ENCODE data around the gene HRH2.

The HRH2 gene

DNA sequence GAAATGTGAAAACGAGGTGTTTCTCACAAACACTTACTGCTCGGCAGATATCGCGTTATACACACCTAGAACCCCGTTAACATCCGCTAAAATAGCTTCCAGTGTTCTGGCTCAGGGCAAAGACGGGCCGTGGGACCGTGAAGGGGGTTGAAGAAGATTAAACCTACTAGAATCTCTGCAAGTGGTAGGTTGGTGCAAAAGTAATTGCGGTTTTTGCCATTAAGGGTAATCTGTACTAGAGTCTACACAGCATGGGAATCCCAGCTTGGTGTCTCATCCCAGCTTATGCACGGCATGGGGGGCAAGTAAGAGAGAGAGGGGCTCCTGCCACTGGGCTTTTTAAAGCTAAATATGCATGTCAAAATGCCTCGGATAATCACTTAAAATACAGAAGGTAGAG lies 43.9 kb downstream of the HRH2 start:
- no peaks in the 10 kb centered on the region for H3K9me3 Mint-ChIP-seq
- no peak overlapping the region for H3K27ac Mint-ChIP-seq (ENCODE audit: low read depth)
- DNase-seq (ENCODE audit: low spot score in 2 of 2) (no peak), ATAC-seq (replicated peaks; ENCODE audit: extremely low read depth, poor library complexity, severe bottlenecking) (no peak)
- H3K4me1 Mint-ChIP-seq: no peaks in the 10 kb centered on the region
- no peak overlapping the region for H3K4me3 Mint-ChIP-seq
- peaks cover 40% of the 10 kb centered on the region for H3K27me3 Mint-ChIP-seq
- peaks cover 3% of the 10 kb centered on the region for H3K36me3 Mint-ChIP-seq (ENCODE audit: insufficient read depth)

DNA sequence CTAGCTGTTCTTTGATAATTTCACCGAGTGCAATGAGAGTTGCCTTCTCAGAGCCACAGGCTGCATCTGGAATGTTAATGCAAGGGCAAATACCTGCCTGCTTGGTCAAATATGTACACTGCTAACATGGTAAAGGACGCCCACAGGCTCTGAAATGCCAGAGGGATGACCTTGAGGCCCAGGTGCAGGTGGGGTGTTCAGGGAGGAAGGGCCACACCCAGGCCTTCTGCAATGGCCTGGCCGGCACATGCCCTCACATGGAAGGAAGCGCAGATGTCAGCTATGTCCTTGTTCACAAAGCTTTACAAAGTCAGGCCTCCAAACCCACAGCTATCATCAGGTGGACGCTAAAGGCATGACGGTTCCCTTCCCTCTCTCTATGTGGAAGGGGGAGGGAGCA lies 48.6 kb downstream of the HRH2 start:
- H3K9me3 Mint-ChIP-seq: no peaks in the 10 kb centered on the region
- peaks cover under 1% of the 10 kb centered on the region for H3K36me3 Mint-ChIP-seq (ENCODE audit: insufficient read depth)
- no peaks in the 10 kb centered on the region for H3K4me1 Mint-ChIP-seq
- H3K27me3 Mint-ChIP-seq: peaks cover 57% of the 10 kb centered on the region
- DNase-seq (ENCODE audit: low spot score in 2 of 2) (no peak), ATAC-seq (replicated peaks; ENCODE audit: extremely low read depth, poor library complexity, severe bottlenecking) (no peak)
- no peak overlapping the region for H3K4me3 Mint-ChIP-seq
- H3K27ac Mint-ChIP-seq (ENCODE audit: low read depth): no peak overlapping the region

DNA sequence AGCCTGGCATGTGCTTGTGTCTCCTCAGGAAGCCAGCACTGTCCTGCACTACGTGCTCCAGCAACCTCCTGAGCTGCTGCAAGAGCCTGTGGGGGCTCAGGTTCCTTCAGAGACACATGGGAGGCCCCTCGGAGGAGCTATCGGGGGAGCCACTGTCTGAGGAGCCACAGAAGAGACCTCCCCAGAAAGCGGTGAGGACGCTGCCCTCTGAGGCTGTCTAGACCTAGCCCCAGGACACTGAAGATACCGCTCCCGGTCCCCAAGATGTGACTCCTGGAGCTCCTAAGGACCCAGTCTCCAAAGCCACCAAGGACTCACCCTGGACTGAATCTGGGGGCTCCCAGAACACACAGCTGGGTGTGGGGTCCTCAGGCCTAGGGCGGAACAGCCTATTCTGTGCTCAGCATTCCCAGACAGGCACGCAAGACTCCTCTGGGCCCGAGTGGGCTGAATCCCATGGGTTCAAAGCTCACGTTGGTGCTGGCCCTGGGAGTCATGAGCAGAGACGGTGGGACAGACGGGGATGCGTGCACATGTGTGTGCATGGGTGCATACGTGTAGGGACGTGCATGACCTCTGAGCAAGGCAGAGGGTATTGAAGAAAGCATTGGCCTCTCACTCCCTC lies 50.0 kb downstream of the HRH2 start:
- Mint-ChIP-seq H3K36me3 (ENCODE audit: insufficient read depth) (no peaks in the 10 kb centered on the region), H3K4me1 (no peaks in the 10 kb centered on the region), H3K27ac (ENCODE audit: low read depth) (no peak overlapping the region), H3K9me3 (no peaks in the 10 kb centered on the region), H3K4me3 (no peak overlapping the region), H3K27me3 (peaks cover 55% of the 10 kb centered on the region)
- ATAC-seq (replicated peaks; ENCODE audit: extremely low read depth, poor library complexity, severe bottlenecking): no peak
- no peak for DNase-seq (ENCODE audit: low spot score in 2 of 2)

DNA sequence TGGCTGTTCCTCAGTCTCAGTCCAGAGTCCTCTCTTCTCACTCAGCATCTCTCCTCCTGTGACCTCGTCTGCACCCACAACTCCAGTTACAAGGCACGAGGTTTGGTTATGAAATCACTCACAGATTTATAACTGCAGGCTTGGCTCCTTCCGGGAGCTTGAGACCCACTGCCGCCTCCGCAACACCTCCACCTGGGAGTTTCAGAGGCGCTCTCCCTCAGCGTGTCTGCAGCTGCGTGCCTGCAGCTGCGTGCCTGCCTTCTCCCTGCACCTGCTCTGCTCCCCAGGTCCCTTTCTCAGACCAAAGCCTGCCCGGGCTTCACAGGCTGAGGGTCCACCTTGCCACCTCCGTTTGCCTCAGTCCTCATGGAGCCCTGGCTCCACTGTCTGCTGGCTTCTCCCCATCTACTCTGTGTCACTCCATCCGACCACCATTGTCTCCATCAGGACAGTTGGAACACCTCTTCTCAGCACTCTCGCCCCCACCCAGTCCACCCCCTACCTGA lies 51.5 kb downstream of the HRH2 start:
- H3K4me3 Mint-ChIP-seq: no peak overlapping the region
- DNase-seq (ENCODE audit: low spot score in 2 of 2) (no peak), ATAC-seq (replicated peaks; ENCODE audit: extremely low read depth, poor library complexity, severe bottlenecking) (no peak)
- H3K4me1 Mint-ChIP-seq: no peaks in the 10 kb centered on the region
- H3K36me3 Mint-ChIP-seq (ENCODE audit: insufficient read depth): no peaks in the 10 kb centered on the region
- H3K9me3 Mint-ChIP-seq: no peaks in the 10 kb centered on the region
- H3K27me3 Mint-ChIP-seq: peaks cover 49% of the 10 kb centered on the region
- H3K27ac Mint-ChIP-seq (ENCODE audit: low read depth): no peak overlapping the region

DNA sequence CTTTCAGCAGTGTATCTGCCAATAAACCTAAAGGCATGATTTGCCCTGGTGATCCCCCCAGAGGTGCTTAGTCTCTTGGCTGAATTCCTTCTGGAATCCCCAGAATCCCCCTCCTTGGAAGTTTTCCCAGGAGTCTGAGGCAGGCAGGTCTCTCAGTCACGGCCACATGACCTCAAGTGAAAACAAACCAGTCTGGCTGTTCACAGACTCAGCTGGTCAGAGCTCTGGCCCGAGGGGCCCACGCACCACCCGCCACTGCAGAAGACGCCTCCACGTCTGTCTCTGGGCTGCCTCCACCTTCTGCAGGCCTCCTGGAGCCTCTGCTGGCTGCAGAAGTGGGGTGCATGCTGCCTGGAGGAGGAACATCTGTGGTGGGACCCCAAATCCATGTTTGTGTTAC lies 52.5 kb downstream of the HRH2 start:
- no peak overlapping the region for H3K27ac Mint-ChIP-seq (ENCODE audit: low read depth)
- H3K9me3 Mint-ChIP-seq: no peaks in the 10 kb centered on the region
- H3K4me1 Mint-ChIP-seq: no peaks in the 10 kb centered on the region
- H3K4me3 Mint-ChIP-seq: no peak overlapping the region
- DNase-seq (ENCODE audit: low spot score in 2 of 2) (no peak), ATAC-seq (replicated peaks; ENCODE audit: extremely low read depth, poor library complexity, severe bottlenecking) (no peak)
- H3K27me3 Mint-ChIP-seq: peaks cover 59% of the 10 kb centered on the region
- H3K36me3 Mint-ChIP-seq (ENCODE audit: insufficient read depth): peaks cover 2% of the 10 kb centered on the region

DNA sequence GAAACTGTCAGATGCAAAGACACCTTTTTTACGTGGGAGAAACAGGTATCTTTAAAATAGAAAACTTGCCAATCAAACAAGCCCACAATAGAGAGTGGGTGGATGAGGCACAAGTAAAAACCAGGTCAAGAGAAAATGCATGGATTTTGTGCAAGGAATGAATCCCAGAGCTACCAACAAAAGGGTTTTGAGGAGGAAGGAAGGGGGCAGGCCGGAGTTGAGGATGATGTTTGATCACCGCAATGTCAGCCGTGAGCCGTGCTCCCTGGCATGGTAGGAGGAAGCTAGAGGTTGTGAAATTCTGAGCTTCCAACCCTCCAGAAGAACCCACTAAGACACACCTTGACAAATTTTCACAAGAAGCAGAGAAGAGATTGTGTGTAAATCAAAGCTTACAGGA lies 53.2 kb downstream of the HRH2 start:
- Mint-ChIP-seq H3K36me3 (ENCODE audit: insufficient read depth) (peaks cover 3% of the 10 kb centered on the region), H3K4me1 (no peaks in the 10 kb centered on the region), H3K27ac (ENCODE audit: low read depth) (no peak overlapping the region), H3K27me3 (peaks cover 60% of the 10 kb centered on the region), H3K9me3 (no peaks in the 10 kb centered on the region), H3K4me3 (no peak overlapping the region)
- DNase-seq (ENCODE audit: low spot score in 2 of 2) (no peak), ATAC-seq (replicated peaks; ENCODE audit: extremely low read depth, poor library complexity, severe bottlenecking) (no peak)

DNA sequence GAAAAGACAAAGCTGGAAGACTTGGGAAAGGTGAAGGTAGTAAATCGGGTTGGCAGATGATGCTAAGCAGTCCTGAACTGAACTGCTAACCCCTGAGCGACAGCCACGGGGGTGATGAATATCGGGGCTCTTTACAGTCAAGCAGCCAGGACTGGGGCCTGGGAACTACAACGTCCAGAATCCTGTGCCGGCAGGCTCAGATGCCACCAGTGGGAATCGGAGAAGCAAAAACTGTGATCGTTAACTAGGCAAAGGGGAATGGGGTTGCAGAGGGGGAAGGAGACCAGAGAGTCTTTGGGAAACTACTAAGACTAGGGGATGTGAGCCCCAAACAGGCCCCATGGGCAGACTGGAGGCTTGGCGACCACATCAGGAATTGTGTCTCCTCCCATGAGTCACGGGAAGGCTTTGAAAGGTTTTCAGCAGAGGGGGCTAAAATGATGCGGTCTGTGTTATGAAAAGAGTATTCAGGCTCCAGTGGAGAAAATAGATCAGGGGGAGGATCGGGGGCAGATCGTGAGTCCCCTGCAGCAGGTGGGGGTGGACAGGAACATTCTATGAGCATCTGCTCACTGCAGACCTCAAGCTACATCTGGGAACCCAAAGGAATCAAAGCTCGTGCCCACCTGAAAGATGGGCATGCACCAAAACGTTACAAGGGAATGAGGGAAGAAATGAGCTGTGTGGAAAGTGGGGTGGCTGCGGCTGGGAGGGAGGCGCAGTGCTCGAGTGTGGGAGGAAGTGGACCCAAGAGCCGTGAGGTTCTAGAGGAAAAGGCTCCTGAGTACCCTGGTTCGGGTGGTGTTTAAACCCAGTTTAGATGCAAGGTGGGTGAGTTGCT lies 53.8 kb downstream of the HRH2 start:
- H3K4me1 Mint-ChIP-seq: no peaks in the 10 kb centered on the region
- H3K27me3 Mint-ChIP-seq: peaks cover 60% of the 10 kb centered on the region
- H3K36me3 Mint-ChIP-seq (ENCODE audit: insufficient read depth): peaks cover 3% of the 10 kb centered on the region

DNA sequence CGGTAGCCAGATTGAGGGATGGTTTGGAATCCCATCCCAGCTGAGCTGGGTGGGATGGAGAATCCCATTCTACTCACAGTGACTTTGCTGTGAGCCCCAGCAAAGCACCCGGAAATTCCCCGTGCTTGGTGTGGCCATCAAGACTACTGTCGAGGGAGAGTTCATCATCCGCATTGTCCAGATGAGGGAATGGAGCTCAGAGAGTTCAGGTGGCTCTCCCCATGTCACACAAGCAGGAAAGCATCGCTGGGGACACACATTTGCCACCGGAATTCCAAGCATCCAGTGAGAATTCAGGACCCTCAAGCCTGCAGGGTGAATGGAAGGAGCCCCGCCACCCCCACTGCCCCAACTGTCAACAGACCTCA lies 54.4 kb downstream of the HRH2 start:
- peaks cover 60% of the 10 kb centered on the region for H3K27me3 Mint-ChIP-seq
- no peaks in the 10 kb centered on the region for H3K4me1 Mint-ChIP-seq
- H3K27ac Mint-ChIP-seq (ENCODE audit: low read depth): no peak overlapping the region
- ATAC-seq (replicated peaks; ENCODE audit: extremely low read depth, poor library complexity, severe bottlenecking) (no peak), DNase-seq (ENCODE audit: low spot score in 2 of 2) (no peak)
- peaks cover 3% of the 10 kb centered on the region for H3K36me3 Mint-ChIP-seq (ENCODE audit: insufficient read depth)
- H3K9me3 Mint-ChIP-seq: peaks cover 6% of the 10 kb centered on the region
- no peak overlapping the region for H3K4me3 Mint-ChIP-seq

More for the DNA sequence above, 53.8 kb downstream of the HRH2 start:
- ATAC-seq (replicated peaks; ENCODE audit: extremely low read depth, poor library complexity, severe bottlenecking) (no peak), DNase-seq (ENCODE audit: low spot score in 2 of 2) (no peak)
- H3K4me3 Mint-ChIP-seq: no peak overlapping the region
- peaks cover 5% of the 10 kb centered on the region for H3K9me3 Mint-ChIP-seq
- H3K27ac Mint-ChIP-seq (ENCODE audit: low read depth): no peak overlapping the region

DNA sequence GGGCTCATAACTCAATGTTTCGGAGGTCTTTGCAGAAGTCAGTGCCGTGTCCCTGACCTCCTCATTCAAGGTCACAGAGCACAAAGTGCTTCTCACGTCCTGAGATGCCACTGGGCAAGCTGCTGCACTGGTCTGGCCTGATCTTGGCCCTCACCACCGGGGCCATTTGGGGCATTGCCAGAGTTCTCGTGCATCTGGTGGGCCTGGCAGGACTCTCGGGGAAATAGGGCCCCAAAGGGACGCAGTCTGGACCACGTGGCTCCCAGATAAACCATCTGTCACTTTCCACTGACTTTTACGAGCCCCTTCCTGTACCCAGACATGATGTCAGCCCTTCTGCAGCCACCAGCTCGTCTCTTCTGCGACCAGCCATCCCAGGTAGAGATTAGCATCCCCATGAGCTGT lies 54.8 kb downstream of the HRH2 start:
- Mint-ChIP-seq H3K27ac (ENCODE audit: low read depth) (no peak overlapping the region), H3K36me3 (ENCODE audit: insufficient read depth) (peaks cover 3% of the 10 kb centered on the region), H3K4me3 (no peak overlapping the region), H3K4me1 (no peaks in the 10 kb centered on the region), H3K9me3 (peaks cover 6% of the 10 kb centered on the region), H3K27me3 (peaks cover 62% of the 10 kb centered on the region)
- ATAC-seq (replicated peaks; ENCODE audit: extremely low read depth, poor library complexity, severe bottlenecking) (no peak), DNase-seq (ENCODE audit: low spot score in 2 of 2) (no peak)

DNA sequence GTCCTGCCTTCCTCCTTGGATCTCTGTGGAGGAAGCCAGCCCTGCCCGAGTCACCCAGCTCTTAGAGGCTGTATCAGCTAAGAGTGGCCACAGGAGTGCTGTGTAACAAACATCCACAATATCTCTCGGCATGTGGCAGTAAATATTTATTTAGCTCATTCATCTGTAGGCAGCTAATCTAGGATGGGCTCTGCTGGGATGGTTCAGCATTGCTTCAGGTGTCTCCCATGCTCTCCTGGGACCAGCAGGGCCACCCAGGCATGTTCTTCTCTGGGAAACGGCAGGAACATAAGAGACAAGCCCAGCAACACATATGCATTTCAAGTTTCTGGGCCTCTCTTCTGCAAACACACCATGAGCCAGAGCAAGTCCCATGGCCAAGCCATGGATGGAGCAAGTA lies 56.1 kb downstream of the HRH2 start:
- ATAC-seq (replicated peaks; ENCODE audit: extremely low read depth, poor library complexity, severe bottlenecking): no peak
- no peak overlapping the region for H3K4me3 Mint-ChIP-seq
- no peak overlapping the region for H3K27ac Mint-ChIP-seq (ENCODE audit: low read depth)
- peaks cover 6% of the 10 kb centered on the region for H3K9me3 Mint-ChIP-seq
- peaks cover 63% of the 10 kb centered on the region for H3K27me3 Mint-ChIP-seq
- no peak for DNase-seq (ENCODE audit: low spot score in 2 of 2)
- peaks cover 3% of the 10 kb centered on the region for H3K36me3 Mint-ChIP-seq (ENCODE audit: insufficient read depth)
- H3K4me1 Mint-ChIP-seq: no peaks in the 10 kb centered on the region

DNA sequence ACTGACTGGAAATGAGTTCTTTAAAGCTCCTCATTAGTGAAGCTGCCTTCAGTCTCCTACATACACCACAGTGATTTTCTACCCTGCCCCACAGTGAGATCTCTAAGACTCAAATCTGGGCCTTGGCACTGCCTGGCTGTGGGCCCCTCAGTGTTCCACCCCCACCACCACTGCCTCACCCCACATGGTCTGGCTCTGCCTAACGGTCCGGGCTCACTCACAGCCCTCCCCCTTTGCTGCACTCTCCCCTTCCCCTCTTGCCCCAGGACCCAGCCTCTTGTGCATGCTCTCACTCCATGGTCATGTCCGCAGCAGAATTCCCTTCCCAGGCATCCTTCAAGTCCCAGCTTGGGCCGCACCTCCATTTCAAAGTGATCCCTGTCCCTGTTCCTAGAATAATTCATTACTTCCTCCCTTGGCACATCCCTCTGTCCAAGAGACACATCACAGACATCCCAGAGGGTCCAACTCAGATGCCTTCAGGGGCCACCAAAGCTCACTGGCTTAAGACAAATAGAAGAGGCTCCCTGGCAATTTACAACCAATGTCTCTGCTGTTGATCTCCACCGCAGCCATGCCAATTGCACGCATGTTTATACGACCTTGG lies 56.7 kb downstream of the HRH2 start:
- ATAC-seq (replicated peaks; ENCODE audit: extremely low read depth, poor library complexity, severe bottlenecking) (no peak), DNase-seq (ENCODE audit: low spot score in 2 of 2) (peak in 1 of 2 donors; percentile 3)
- Mint-ChIP-seq H3K4me3 (no peak overlapping the region), H3K9me3 (peaks cover 6% of the 10 kb centered on the region), H3K27me3 (peaks cover 57% of the 10 kb centered on the region), H3K36me3 (ENCODE audit: insufficient read depth) (peaks cover 3% of the 10 kb centered on the region), H3K27ac (ENCODE audit: low read depth) (no peak overlapping the region), H3K4me1 (no peaks in the 10 kb centered on the region)

DNA sequence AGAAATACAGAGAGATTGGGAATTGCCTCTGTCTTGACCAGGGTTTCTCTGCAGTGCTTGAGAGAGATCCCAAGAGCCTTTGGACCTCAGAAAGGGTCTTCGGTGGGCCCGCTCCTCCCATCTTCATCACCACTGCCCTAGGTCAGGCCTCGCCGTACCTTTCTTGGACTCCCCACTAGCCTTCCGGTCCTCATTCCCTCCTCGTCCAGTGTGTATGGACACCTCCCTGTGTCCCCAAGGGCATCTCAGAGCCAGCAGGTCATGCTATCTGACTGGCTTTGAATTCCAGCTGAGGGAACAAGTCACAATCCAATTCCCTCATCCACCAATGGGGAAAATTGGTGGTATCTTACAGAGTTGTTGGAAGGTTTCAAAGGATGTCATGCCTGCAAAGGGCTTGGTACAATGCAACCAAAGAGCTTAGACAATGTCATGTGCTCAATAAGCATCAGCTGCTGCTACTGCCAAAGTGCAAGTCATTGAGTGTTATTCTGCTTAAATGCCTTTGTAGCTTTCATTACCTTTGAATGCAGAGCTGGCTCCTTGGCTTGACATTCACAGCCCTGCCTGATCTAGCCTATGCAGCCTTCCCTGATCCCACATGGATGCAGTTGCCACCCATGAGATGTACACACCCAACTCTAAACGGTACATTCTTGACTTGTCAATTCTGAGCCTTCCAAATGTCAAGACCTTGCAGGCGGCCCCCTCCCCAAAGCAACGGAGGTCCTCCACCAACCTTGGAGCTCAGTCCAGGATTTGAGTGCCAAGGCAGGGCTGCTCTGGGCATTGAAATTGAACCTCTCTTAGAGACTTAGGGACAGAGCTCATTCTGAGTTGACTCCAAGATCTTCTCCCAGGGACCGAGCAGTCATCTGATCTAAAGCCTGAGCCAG lies 58.0 kb downstream of the HRH2 start:
- Mint-ChIP-seq H3K4me3 (no peak overlapping the region), H3K36me3 (ENCODE audit: insufficient read depth) (peaks cover 3% of the 10 kb centered on the region), H3K9me3 (peaks cover 6% of the 10 kb centered on the region), H3K27me3 (peaks cover 44% of the 10 kb centered on the region), H3K27ac (ENCODE audit: low read depth) (no peak overlapping the region), H3K4me1 (no peaks in the 10 kb centered on the region)
- ATAC-seq (replicated peaks; ENCODE audit: extremely low read depth, poor library complexity, severe bottlenecking) (no peak), DNase-seq (ENCODE audit: low spot score in 2 of 2) (peak in 1 of 2 donors; percentile 9)
